Measurements from ENCODE around the gene SMKR1.

Gene SMKR1

DNA sequence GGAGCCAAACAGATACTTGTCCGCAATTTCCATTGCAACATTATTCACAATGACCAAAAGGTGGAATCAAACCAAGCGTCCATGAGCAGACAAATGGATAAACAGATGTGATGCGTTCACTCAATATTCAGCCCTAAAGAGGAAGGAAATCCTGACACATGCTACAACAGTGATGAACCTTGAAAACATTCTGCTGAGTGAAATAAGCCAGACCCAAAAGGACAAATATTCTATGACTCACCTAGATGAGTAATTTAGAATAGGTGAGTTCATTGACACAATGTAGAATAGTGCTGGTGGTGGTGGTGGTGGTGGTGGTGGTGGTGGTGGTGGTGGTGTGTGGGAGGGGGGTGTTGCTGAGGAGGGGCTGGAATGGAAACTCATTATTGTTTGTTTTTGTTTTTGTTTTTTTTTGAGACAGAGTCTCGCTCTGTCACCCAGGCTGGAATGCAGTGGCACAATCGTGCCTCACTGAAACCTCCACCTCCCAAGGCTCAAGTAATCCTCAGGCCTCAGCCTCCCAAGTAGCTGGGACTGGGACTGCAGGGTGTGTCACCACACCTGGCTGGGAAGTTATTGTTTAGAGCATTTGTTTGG is 28.6 kb downstream of the SMKR1 start:
- peak; percentile 19 to 52 for DNase-seq

DNA sequence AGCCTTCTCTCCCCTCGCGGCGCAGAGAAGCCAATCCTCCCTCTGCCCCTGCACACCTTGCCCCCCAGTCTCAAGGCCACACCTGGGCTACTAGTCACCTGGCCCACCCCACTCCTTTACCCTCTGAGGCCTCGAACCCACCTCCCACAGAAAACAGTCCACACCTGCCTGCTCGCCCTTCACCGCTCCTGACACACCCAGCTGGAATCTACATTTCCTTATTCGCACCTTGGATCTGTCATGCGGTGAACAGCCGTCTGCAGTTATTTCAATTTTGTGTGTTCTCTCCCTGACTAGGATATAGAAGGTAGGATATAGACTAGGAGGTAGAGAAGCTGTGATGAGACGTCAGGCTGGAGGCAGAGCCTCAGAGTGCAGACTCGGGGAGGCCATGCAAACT is 29.4 kb downstream of the SMKR1 start:
- DNase-seq, result no peak

DNA sequence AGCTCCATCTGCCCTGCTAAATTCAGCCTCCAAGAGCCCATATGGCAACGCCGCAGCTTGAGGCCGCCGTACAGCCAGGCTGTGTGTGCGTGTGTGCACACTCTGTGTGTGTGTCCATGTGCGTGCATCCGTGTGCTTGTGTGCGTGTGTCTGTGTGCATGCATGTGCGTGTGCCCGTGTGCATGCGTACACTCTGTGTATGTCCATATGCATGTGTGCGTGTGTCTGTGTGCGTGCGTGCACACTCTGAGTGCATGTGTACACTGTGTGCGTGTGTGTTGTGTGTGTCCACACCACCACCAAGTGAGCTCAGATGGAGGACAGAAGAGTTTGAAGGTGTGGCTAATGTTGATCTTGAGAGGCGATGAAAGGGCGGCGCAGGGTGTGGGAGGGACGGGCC is 30.0 kb downstream of the SMKR1 start:
- no peak for DNase-seq

DNA sequence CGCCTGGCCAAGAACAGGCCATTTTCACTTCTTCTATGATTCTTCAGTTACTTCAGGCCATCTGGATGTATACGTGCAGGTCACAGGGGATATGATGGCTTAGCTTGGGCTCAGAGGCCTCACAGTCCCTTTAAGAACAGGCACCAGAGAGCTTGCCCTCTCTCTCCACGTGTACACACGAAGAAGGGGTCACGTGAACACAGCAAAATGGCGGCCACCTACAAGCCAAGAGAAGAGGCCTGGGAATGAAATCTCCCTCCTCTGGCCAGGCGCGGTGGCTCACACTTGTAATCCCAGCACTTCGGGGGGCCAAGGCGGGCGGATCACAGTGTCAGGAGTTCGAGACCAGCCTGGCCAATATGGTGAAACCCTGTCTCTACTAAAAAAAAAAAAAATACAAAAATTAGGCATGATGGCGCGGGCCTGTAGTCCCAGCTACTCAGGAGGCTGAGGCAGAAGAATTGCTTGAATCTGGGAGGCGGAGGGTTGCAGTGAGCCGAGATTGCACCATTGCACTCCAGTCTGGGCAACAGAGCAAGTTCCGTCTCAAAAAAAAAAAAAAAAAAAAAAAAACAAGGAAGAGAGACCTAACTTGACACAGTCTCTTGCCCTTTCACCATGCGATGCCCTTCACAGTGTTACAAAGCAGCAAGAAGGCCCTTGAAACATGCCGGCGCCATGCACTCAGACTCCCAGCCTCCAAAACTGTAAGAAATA is 32.4 kb downstream of the SMKR1 start:
- DNase-seq, result peak; percentile 70 to 76

DNA sequence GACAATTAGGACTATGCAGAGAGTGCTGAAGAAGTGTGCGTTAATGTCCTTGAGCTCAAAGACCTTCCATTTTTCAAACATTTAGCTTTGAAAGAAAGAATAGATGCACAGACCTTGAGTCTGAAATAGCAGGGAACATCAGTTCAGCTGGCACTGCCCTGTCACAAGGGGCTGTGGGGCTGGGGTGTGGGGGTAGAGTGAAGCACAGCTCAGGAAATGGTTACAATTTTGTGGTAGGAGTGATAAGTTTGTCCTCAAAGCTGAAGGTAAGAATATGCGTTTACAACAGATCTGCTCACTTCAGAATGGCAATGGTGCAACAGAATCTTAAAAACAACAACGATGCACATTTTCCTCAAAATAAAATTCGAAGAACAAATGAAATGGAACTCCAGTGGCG is 33.6 kb downstream of the SMKR1 start:
- DNase-seq, result no peak

DNA sequence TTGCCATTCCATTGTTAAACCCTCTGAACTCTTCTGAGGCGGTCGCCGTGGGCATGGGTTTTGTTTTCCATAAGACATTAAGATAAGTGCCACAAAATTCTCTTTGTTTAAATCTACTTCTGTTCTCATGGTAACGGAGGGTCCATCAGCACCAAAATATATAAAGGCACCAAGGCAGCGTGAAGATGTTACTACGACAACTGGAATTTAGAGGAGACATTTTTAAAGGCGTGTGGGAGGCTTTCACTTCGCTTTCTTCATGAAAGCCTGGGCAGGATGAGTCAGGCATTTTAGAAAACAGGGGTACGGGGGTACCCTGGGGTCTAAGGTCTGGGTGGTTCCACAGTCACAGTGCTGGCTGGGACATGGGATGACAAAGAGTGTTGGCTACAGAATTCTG is 34.0 kb downstream of the SMKR1 start:
- peak in 1 of 2 donors; percentile 19 for DNase-seq

DNA sequence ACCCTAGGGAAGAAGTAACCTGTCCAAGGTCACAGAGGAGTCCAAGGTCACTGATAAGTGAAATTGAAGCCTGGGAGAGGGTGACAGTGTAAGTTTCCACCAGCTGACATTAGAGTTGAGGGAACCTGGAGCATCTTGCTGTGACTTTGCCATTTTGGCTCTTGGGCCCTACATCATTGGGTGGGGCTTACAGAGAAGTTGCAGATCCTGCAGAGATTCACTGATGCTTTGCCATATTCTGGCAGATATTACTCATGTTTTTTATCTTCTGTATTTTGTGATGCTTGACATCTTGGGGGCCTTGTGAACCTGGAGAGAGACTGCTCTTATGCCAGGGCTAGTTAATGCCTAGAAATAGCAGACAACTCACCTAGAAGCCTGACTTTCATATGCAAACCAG is 36.5 kb downstream of the SMKR1 start:
- DNase-seq, result no peak

DNA sequence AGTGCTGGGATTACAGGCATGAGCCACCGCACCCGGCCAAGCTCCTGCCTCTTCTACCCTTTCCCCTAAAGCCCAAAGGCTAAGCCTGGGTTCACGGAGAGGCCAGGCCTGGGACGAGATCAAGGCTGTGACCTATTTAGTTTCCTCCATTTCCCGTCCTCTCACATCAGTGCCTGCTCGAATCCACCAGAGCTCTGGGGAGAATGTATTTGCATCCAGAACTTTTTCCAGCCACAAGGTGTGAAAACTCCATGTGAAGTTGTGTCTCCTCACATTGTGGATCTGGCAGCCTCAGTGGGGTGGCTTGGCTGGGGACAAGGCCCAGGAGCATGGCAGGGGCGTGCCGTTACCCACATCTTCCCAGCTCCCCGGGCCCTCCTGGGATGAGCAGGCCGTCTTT is 38.0 kb downstream of the SMKR1 start:
- DNase-seq, result no peak

DNA sequence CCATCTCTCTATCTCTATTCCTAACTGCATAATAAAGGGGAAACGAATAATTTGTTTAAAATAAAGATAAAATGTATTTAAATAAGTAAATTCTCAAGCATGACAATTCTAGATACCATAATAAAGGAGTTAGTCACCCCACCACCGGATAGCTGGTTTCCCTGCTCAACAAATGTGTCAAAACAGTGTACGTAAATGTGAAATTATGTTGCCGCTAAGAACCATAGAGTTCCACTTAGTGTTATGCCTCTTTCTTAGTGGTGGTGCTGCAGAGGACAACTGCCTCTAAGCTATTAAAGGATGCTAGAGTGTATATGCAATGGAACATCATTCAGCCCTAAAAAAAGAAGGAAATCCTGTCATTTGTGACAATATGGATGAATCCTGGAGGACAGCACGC is 42.4 kb downstream of the SMKR1 start:
- no peak for DNase-seq

DNA sequence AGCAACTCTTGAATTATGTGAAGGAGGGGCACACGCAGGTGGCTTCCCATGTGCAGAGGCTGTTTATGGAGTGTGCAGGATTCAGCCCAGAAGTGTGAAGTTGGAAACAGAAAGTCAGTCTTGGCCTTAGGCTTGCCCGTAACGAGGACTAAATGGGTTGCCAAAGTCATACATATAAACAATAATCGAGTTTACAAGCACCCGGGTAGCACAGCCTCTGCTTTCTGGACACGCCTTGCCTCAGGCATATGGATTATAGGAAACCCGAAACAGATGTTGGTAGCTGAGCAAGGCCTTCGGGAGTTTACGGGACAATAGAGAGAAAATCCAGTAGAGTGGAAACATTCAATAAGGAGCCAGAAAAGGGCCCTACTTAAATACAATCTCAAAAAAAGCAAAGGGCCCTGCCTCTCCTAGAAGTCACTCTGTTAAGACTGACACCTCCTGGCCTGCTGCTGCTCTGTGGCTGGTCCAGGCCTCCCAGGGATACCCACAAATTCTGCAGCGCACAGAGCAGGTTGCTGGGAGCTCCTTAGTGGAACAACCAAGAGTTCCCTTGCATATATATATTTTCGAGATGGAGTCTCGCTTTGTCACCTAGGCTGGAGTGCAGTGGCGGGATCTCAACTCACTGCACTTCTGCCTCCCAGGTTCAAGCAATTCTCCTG is 48.5 kb downstream of the SMKR1 start:
- no peak for DNase-seq

DNA sequence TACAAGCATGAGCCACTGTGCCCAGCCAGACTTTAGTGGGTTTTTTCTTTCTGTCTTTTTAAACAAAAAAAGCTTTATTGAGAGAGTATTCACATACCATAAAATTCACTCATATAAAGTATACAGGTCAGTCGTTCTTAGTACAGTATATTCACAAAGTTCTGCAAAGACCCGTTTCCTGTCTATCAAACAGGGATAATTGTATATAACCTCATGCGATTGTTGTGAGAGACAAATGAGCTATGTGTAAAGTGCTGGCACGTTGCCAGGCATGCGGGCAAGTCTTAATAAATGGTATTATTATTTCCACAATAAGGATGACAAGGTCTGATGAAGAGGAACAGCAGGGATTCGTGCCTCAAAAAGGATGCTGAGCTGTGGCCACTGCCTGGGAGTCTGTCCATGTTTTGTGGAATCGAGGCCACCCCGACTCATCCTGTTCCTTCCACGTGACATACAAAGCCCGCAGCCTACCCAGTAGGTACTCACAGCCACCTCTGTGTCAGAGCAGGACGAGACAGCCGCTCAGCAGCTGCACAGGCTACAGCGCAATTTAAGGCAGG is 51.6 kb downstream of the SMKR1 start:
- DNase-seq, result no peak

DNA sequence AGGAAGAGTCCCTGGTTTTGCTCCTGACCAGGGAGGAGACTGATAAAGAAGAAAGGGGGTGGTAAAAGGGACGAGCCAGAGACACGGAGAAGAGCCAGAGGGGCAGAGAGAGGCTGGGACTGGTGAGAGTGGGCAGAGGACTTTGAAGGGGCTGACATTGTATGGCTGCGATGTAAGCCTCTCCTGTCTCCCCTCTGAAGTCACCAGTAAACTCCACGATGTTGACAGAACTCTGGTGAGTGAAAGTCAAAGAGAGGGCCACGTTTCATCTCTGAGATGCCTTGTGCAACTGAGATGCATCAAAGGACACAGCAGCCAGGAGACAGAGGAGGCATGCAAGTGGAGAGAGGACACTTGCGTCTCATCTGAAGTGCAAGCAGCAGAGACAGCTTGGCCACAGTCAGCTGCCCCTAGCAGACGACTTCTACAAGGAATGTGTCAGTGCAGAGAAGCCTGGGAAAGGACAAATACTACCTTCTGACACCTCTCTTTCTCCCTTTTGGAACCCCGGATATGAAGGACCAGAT is 54.3 kb downstream of the SMKR1 start:
- DNase-seq, result no peak

DNA sequence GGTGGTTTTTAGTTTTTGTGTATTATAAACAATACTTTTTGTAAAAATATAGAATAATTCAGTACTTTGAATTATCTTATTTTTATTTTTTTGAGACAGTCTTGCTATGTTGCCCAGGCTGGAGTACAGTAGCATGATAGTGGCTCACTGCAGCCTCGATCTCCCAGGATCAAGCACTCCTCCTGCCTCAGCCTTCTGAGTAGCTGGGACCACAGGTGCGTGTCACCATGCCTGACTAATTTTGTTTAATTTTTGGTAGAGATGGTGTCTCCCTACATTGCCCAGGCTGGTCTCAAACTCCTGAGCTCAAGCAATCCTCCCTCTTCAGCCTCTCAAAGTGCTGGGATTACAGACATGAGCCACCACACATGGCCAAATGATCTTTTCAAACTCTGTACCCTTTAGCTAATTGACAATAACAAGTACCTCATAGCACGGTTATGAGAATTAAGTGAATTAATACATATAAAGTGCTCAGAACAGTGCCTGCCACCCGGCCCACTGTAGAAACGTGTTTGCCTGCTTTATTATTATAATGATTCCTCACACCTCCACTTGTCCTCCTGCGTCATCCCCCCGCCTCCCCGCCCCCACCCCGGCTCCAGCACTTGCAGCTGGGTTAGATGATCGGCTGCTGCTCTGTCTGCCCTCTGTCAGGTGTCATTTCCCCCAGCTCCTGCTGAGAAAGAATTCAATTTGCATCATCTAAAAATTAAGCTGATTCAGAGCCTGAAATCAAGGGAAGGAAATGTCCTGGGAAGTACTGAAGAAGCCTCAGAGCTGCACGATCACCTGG is 55.6 kb downstream of the SMKR1 start:
- DNase-seq, result no peak

DNA sequence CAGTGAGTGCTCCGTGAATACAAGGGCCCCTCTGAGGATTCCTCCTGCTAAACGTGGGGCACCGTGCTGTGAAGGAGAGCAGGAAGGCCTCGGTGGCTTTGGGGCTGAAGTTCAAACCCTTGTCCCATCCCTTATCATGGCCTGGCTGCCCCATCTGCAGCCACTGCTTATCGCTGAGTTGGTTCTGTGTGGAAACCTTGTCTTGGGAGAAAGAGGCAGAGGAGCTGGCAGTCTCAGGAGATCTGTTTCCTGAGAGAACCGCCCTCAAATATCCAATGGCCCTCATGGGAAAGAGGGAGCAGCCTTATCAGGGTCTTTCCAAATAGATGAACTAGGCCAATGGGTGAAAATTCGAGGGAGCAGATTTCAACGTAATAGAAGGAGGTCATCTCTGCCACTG is 57.2 kb downstream of the SMKR1 start:
- DNase-seq, result no peak

DNA sequence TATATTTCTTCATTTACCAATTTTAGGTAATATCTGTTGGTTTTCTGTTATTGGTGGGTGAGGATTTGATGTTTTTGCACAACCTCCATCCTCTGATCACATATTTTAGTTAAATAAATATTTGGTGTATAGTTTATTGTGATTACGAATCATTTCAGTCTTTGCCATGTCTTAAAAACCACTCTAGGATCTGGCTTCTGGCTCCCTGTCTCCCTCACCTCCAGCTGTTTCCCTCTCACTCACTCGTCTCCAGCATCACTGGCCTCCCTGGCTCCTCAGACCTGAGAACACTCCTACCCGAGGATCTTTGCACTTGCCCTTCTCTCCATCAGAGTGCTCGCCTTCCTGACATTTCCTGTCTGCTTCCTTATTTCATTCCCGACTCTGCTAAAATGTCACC is 58.5 kb downstream of the SMKR1 start:
- no peak for DNase-seq

DNA sequence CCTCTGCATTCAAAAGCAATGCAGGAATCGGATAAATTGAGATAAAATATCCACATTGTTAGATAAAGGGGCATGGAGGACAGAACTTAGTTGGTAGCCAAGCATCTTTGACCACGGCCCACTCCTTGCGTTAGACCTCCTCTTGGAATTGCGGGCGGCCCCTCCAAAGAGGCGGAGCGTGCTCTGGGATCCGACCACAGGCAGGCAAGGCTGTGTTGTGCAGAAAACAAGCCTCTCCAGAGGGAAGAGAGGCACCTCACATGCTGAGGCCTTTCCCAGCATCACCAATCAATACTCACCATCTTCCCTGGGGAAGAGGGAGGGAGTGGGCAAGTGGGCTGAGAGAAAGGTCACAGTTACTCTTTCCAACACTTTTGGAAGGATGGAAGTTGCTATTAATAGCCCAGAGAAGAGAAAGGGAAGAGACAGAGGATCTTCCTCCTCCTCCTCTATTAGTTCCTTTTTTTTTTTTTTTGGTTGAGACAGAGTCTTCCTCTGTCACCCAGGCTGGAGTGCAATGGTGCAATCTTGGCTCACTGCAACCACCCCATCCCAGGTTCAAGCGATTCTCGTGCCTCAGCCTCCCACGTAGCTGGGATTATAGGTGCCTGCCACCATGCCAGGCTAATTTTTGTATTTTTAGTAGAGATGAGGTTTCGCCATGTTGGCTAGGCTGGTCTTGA is 59.5 kb downstream of the SMKR1 start:
- peak; percentile 68 to 80 for DNase-seq
